Medulla oblongata (tissue), 1 donor: ENCODE measurements around the gene NUP160.
"Not testable (repeated sequence)": the region's sequence is repeated elsewhere in the genome, so short reads cannot be mapped to it uniquely, and the experiment has no call there.

Experiments
- DNase-seq: peaks from one replicate; pipeline ENCODE4 v3.0.0-alpha.2; 2015; ENCODE audit errors: extremely low spot score

The NUP160 gene

GRCh38 chr11:47847892-47848699 is at the start of gene NUP160:
Gene NUP160, minus strand, starts transcription at chr11:47848350. Its CDS starts 32 bp downstream, at chr11:47848318.
- peak; percentile 77 for DNase-seq

GRCh38 chr11:47896199-47896598 is 48.0 kb upstream of the NUP160 start:
- DNase-seq, result no peak

GRCh38 chr11:47895035-47895434 is 46.9 kb upstream of the NUP160 start:
- no peak for DNase-seq

GRCh38 chr11:47892546-47893276 is 44.6 kb upstream of the NUP160 start:
- DNase-seq, result not testable (repeated sequence)

GRCh38 chr11:47891886-47892285 is 43.7 kb upstream of the NUP160 start:
- no peak for DNase-seq

- DNase-seq, result no peak
These were observed 41.7 kb upstream of the NUP160 start for GRCh38 chr11:47889714-47890441.

- DNase-seq, result no peak
These were observed 39.9 kb upstream of the NUP160 start for GRCh38 chr11:47887910-47888569.

- DNase-seq, result no peak
These were observed 37.9 kb upstream of the NUP160 start for GRCh38 chr11:47886096-47886495.

GRCh38 chr11:47882437-47882836 is 34.3 kb upstream of the NUP160 start:
- not testable (repeated sequence) for DNase-seq

GRCh38 chr11:47881145-47881544 is 33.0 kb upstream of the NUP160 start:
- DNase-seq, result no peak

GRCh38 chr11:47879259-47880158 is 31.4 kb upstream of the NUP160 start:
- no peak for DNase-seq

GRCh38 chr11:47875858-47876257 is 27.7 kb upstream of the NUP160 start:
- not testable (repeated sequence) for DNase-seq

- no peak for DNase-seq
These were observed 22.3 kb upstream of the NUP160 start for GRCh38 chr11:47870404-47870803.

- no peak for DNase-seq
These were observed 21.6 kb upstream of the NUP160 start for GRCh38 chr11:47869544-47870393.

- DNase-seq, result no peak
These were observed 19.7 kb upstream of the NUP160 start for GRCh38 chr11:47867823-47868222.

GRCh38 chr11:47866892-47867291 is 18.7 kb upstream of the NUP160 start:
- DNase-seq, result not testable (repeated sequence)

- DNase-seq, result no peak
These were observed 16.8 kb upstream of the NUP160 start for GRCh38 chr11:47864901-47865300.

- DNase-seq, result no peak
These were observed 15.8 kb upstream of the NUP160 start for GRCh38 chr11:47863898-47864430.

GRCh38 chr11:47863189-47863897 is 15.2 kb upstream of the NUP160 start:
- DNase-seq, result no peak
